ENCODE data around the gene MYDGF. TPM values are rescaled to one million over a fixed set of nuclear protein-coding genes. Genes with fewer than 3 reads are reported as not detected.

The MYDGF gene
- total RNA-seq (2021) (128 TPM in 2 replicates), Bru-seq, nascent RNA (percentile 66 among the genes with signal in this experiment), BruChase-seq, experiment 1, labeled RNA remaining after a 2-hour chase (percentile 64 among the genes with signal in this experiment), BruChase-seq, experiment 2, labeled RNA remaining after a 6-hour chase (percentile 82 among the genes with signal in this experiment)
- long read RNA-seq, transcript MYDGF-201 (6 exons, 1,018 nt): major isoform, 498 of 600 reads
- long read RNA-seq, partial matches to known transcripts: 3 of 600 reads
- long read RNA-seq, other reads (novel, unspliced or antisense): 98 of 600 reads

GRCh38 chr19:4669723-4670480 lies at the start of gene MYDGF:
MYDGF (minus strand) TSS chr19:4670342; CDS start chr19:4670334, 8 bp downstream.
- no peaks in the 10 kb centered on the region for H3K27me3 ChIP-seq (replicated peaks; ENCODE audit: insufficient read depth, low read depth, low read length, poor library complexity)
- intact Hi-C loops (cut with micrococcal nuclease; ENCODE audit: unreplicated experiment): no loop called here
- H3K9me3 ChIP-seq (ENCODE audit: low read depth, low read length, poor library complexity, severe bottlenecking): no peaks in the 10 kb centered on the region
- H3K27ac ChIP-seq (ENCODE audit: low read depth, low read length, poor library complexity, severe bottlenecking): peak within 1 kb of the TSS; percentile 83
- POLR2A ChIA-PET (ENCODE audit: low non-redundant PET): interaction anchor here (0.6 to 0.8 kb wide), 2 partner anchors 298 to 780 kb away, joined by 4 to 10 read pairs; no protein-coding TSS in a partner anchor
- peak within 1 kb of the TSS; percentile 92 for H3K4me3 ChIP-seq (ENCODE audit: low read depth, low read length, poor library complexity, severe bottlenecking)
- no peaks in the 10 kb centered on the region for H3K4me1 ChIP-seq (ENCODE audit: insufficient read depth, low read length, poor library complexity, severe bottlenecking)
- DNase-seq (ENCODE audit: low spot score): peak; percentile 95
- H3K36me3 ChIP-seq (ENCODE audit: insufficient read depth, low read length, poor library complexity, severe bottlenecking): peaks cover 20% of the 10 kb centered on the region
- CTCF ChIA-PET: no interaction called here
- no peak for TF ChIP-seq CTCF (conservative IDR thresholded peaks at IDR 0.05; ENCODE audit: low read depth, low read length)
- TF ChIP-seq EZH2 (IDR thresholded peaks at IDR 0.05; ENCODE audit: borderline replicate concordance, low read depth, low read length, poor library complexity, severe bottlenecking): no peak
- no TSS peak for BruUV-seq (replicated peaks)

- intact Hi-C loops (cut with micrococcal nuclease; ENCODE audit: unreplicated experiment): no loop called here
Measured at GRCh38 chr19:4719499-4719866, 49.3 kb upstream of the MYDGF start.

More at GRCh38 chr19:4719499-4719866, 49.3 kb upstream of the MYDGF start:
- CTCF ChIA-PET: no interaction called here
- Histone ChIP-seq H3K9me3 (ENCODE audit: low read depth, low read length, poor library complexity, severe bottlenecking) (no peaks in the 10 kb centered on the region), H3K27ac (ENCODE audit: low read depth, low read length, poor library complexity, severe bottlenecking) (no peak overlapping the region), H3K27me3 (replicated peaks; ENCODE audit: insufficient read depth, low read depth, low read length, poor library complexity) (no peaks in the 10 kb centered on the region), H3K4me3 (ENCODE audit: low read depth, low read length, poor library complexity, severe bottlenecking) (no peak overlapping the region), H3K4me1 (ENCODE audit: insufficient read depth, low read length, poor library complexity, severe bottlenecking) (peaks cover 13% of the 10 kb centered on the region), H3K36me3 (ENCODE audit: insufficient read depth, low read length, poor library complexity, severe bottlenecking) (peaks cover 21% of the 10 kb centered on the region)
- POLR2A ChIA-PET (ENCODE audit: low non-redundant PET): no interaction called here
- no peak for DNase-seq (ENCODE audit: low spot score)
- TF ChIP-seq CTCF (conservative IDR thresholded peaks at IDR 0.05; ENCODE audit: low read depth, low read length): no peak
- TF ChIP-seq EZH2 (IDR thresholded peaks at IDR 0.05; ENCODE audit: borderline replicate concordance, low read depth, low read length, poor library complexity, severe bottlenecking): no peak
- BruUV-seq (replicated peaks): no TSS peak
